H1 (cell line): ENCODE measurements around the gene RGCC. TPM values are rescaled to one million over a fixed set of nuclear protein-coding genes. Genes with fewer than 3 reads are reported as not detected.

ENCODE experiments used
- CTCF ChIA-PET: fragments of 300-600 bp; sonication (Branson Sonifier 250); formaldehyde crosslinking; loops from one replicate; lab custom pipeline; 2021; ENCODE audit not compliant: partially characterized antibody; lab: Charles Lee
- POLR2A ChIA-PET: fragments of 300-600 bp; sonication (Branson Sonifier 250); formaldehyde crosslinking; loops from one replicate; lab custom pipeline; 2021; ENCODE audit warnings: inconsistent platforms; ENCODE audit not compliant: partially characterized antibody; lab: Charles Lee
- DNase-seq, 2 experiments: peaks; one replicate each; pipeline versions ENCODE4 v3.0.0 to v3.0.0-alpha.2; 2010 to 2022; ENCODE audit warnings: low spot score in 2 of 2, low read depth in 1 of 2, mixed read lengths in 1 of 2
- FAIRE-seq: peaks from 2 replicates; lab custom pipeline; 2011; peaks lifted over from hg19 to GRCh38; lab: Jason Lieb, UNC
- H2AFZ ChIP-seq: 2 replicates; pipeline ENCODE4 v1.8.1; 2012; ENCODE audit warnings: low read length, inconsistent platforms
- H2AK5ac ChIP-seq: 2 replicates; pipeline ENCODE4 v1.6.1; 2013; ENCODE audit warnings: low read depth, low read length
- H2BK120ac ChIP-seq: replicated peaks from 2 replicates; pipeline ENCODE3; 2013; ENCODE audit warnings: low read depth, low read length, inconsistent platforms
- H2BK12ac ChIP-seq: 2 replicates; pipeline ENCODE4 v1.6.1; 2013; ENCODE audit warnings: low read depth, low read length
- H2BK15ac ChIP-seq: 2 replicates; pipeline ENCODE4 v1.6.1; 2013; ENCODE audit warnings: low read length
- H2BK20ac ChIP-seq: 2 replicates; pipeline ENCODE4 v1.6.1; 2013; ENCODE audit warnings: low read length
- H2BK5ac ChIP-seq: 2 replicates; pipeline ENCODE4 v1.6.1; 2013; ENCODE audit warnings: low read depth, low read length
- H3K14ac ChIP-seq: 2 replicates; pipeline ENCODE4 v1.6.1; 2013; ENCODE audit warnings: inconsistent platforms; ENCODE audit not compliant: insufficient read length
- H3K18ac ChIP-seq: 2 replicates; pipeline ENCODE4 v1.6.1; 2013; ENCODE audit warnings: low read length; ENCODE audit errors: extremely low read depth
- H3K23ac ChIP-seq: 2 replicates; pipeline ENCODE4 v1.6.1; 2013; ENCODE audit warnings: inconsistent platforms; ENCODE audit not compliant: insufficient read length
- H3K23me2 ChIP-seq: 2 replicates; pipeline ENCODE4 v1.6.1; 2013; ENCODE audit warnings: low read depth, low read length
- H3K27ac ChIP-seq: 2 replicates; pipeline ENCODE4 v1.6.1; 2011; ENCODE audit warnings: low read depth, low read length, inconsistent platforms
- H3K27me3 ChIP-seq, 4 experiments: replicated peaks in 1 of 4; 1 replicate in 1 of 4; 2 replicates in 3 of 4; pipeline versions ENCODE4 v1.6.1 to v1.8.1; 2011 to 2013; ENCODE audit warnings: low read length in 3 of 4, mild to moderate bottlenecking in 3 of 4, inconsistent platforms in 2 of 4, mixed read lengths in 2 of 4, moderate library complexity in 1 of 4; ENCODE audit not compliant: control insufficient read depth in 3 of 4, insufficient read depth in 3 of 4; ENCODE audit errors: extremely low read depth in 1 of 4
- H3K36me3 ChIP-seq, 4 experiments: 2 replicates each; pipeline versions ENCODE4 v1.6.1 to v1.8.1; 2011 to 2013; ENCODE audit warnings: mild to moderate bottlenecking in 4 of 4, low read length in 3 of 4, moderate library complexity in 2 of 4, control low read depth in 1 of 4, inconsistent platforms in 1 of 4; ENCODE audit not compliant: insufficient read depth in 4 of 4, control insufficient read depth in 2 of 4
- H3K4ac ChIP-seq: replicated peaks from 2 replicates; pipeline ENCODE3; 2013; ENCODE audit warnings: low read length, low read depth, mixed read lengths, inconsistent platforms; ENCODE audit not compliant: insufficient read length
- H3K4me1 ChIP-seq, 4 experiments: replicated peaks in 1 of 4; 1 replicate in 1 of 4; 2 replicates in 3 of 4; pipeline versions ENCODE4 v1.6.1 to v1.8.1; 2011 to 2013; ENCODE audit warnings: low read length in 3 of 4, inconsistent platforms in 2 of 4, mixed read lengths in 1 of 4; ENCODE audit not compliant: insufficient read depth in 4 of 4, control insufficient read depth in 3 of 4
- H3K4me2 ChIP-seq, 2 experiments: 2 replicates each; pipeline versions ENCODE4 v1.6.1 to v1.8.1; 2011 to 2013; ENCODE audit warnings: low read depth in 2 of 2, low read length in 2 of 2, control low read depth in 1 of 2, inconsistent platforms in 1 of 2, mild to moderate bottlenecking in 1 of 2; ENCODE audit not compliant: insufficient read depth in 1 of 2
- H3K4me3 ChIP-seq, 4 experiments: fragments of 200-600, 300-600 bp in 1 of 4; sonication (generic), shearing (Covaris generic), sonication (Bioruptor Twin) in 1 of 4; 2 replicates each; pipeline versions ENCODE4 v1.5.1 to v1.8.1; 2011 to 2016; ENCODE audit warnings: low read length in 4 of 4, low read depth in 3 of 4, control low read depth in 2 of 4, inconsistent platforms in 2 of 4, mild to moderate bottlenecking in 2 of 4, mixed read lengths in 1 of 4, moderate library complexity in 1 of 4; ENCODE audit not compliant: insufficient read depth in 2 of 4; ENCODE audit errors: extremely low read depth in 1 of 4
- H3K56ac ChIP-seq: replicated peaks from 2 replicates; pipeline ENCODE3; 2013; ENCODE audit warnings: low read depth, mild to moderate bottlenecking, mixed read lengths, low read length, inconsistent platforms; ENCODE audit not compliant: insufficient read length
- H3K79me1 ChIP-seq: 2 replicates; pipeline ENCODE4 v1.6.1; 2013; ENCODE audit warnings: low read depth, low read length, control low read depth
- H3K79me2 ChIP-seq, 2 experiments: 2 replicates each; pipeline versions ENCODE4 v1.6.1 to v1.8.1; 2012 to 2013; ENCODE audit warnings: low read length in 2 of 2, mild to moderate bottlenecking in 2 of 2, inconsistent platforms in 1 of 2; ENCODE audit not compliant: insufficient read depth in 2 of 2, control insufficient read depth in 1 of 2
- H3K9ac ChIP-seq, 4 experiments: replicated peaks in 1 of 4; 1 replicate in 1 of 4; 2 replicates in 3 of 4; pipeline versions ENCODE4 v1.6.1 to v1.8.1; 2011 to 2013; ENCODE audit warnings: low read depth in 3 of 4, low read length in 3 of 4, control low read depth in 2 of 4, mild to moderate bottlenecking in 2 of 4, moderate library complexity in 2 of 4, inconsistent platforms in 1 of 4; ENCODE audit errors: extremely low read depth in 1 of 4
- H3K9me3 ChIP-seq, 2 experiments: 2 replicates each; pipeline versions ENCODE4 v1.6.1 to v1.8.1; 2012 to 2013; ENCODE audit warnings: mild to moderate bottlenecking in 2 of 2, moderate library complexity in 2 of 2, control low read depth in 1 of 2, inconsistent platforms in 1 of 2, low read depth in 1 of 2, low read length in 1 of 2, mixed read lengths in 1 of 2; ENCODE audit not compliant: insufficient read depth in 2 of 2
- H4K20me1 ChIP-seq, 2 experiments: replicated peaks in 1 of 2; 2 replicates each; pipeline versions ENCODE3 to v1.8.1; 2011 to 2013; ENCODE audit warnings: inconsistent platforms in 2 of 2, low read length in 2 of 2, mild to moderate bottlenecking in 1 of 2; ENCODE audit not compliant: insufficient read depth in 2 of 2, control insufficient read depth in 1 of 2
- H4K5ac ChIP-seq: 2 replicates; pipeline ENCODE4 v1.6.1; 2013; ENCODE audit warnings: low read length, low read depth, mixed read lengths, inconsistent platforms; ENCODE audit not compliant: insufficient read length
- H4K8ac ChIP-seq: 2 replicates; pipeline ENCODE4 v1.8.0; 2013; ENCODE audit warnings: mild to moderate bottlenecking, moderate library complexity, low read length, inconsistent platforms; ENCODE audit not compliant: insufficient read depth; ENCODE audit errors: extremely low read depth
- H4K91ac ChIP-seq: replicated peaks from 2 replicates; pipeline ENCODE3; 2013; ENCODE audit warnings: low read length, mixed read lengths, inconsistent platforms; ENCODE audit not compliant: insufficient read length
- CEBPB ChIP-seq: IDR thresholded peaks from 2 replicates; pipeline ENCODE4 v1.6.1; 2012; ENCODE audit warnings: low read depth, low read length
- CHD1 ChIP-seq: IDR thresholded peaks from 2 replicates; pipeline ENCODE4 v1.6.1; 2012; ENCODE audit warnings: low read depth, low read length, improper control_type of control experiment
- CHD2 ChIP-seq: IDR thresholded peaks from 2 replicates; pipeline ENCODE4 v1.6.1; 2012; ENCODE audit warnings: low read length, improper control_type of control experiment
- EGR1 ChIP-seq: IDR thresholded peaks from 2 replicates; pipeline ENCODE4 v1.6.1; 2011; ENCODE audit warnings: low read depth, low read length, borderline replicate concordance
- KDM4A ChIP-seq: IDR thresholded peaks from one replicate; pipeline ENCODE4 v1.7.1; 2012; ENCODE audit warnings: low read depth, mild to moderate bottlenecking, moderate library complexity, low read length, inconsistent platforms; ENCODE audit not compliant: severe bottlenecking
- KDM5A ChIP-seq: fragments of 200-600 bp; IDR thresholded peaks from 2 replicates; pipeline ENCODE4 v1.7.1; 2012; ENCODE audit warnings: mild to moderate bottlenecking, low read length, inconsistent platforms, mixed read lengths
- PHF8 ChIP-seq: fragments of 200-600 bp; sonication (generic); conservative IDR thresholded peaks from 2 replicates; pipeline ENCODE4 v1.7.1; 2012; ENCODE audit warnings: low read depth, mild to moderate bottlenecking, inconsistent platforms, low read length, moderate library complexity
- POLR2AphosphoS5 ChIP-seq: IDR thresholded peaks from 2 replicates; pipeline ENCODE4 v1.6.1; 2011; ENCODE audit warnings: low read depth, low read length
- RAD21 ChIP-seq, 2 experiments: IDR thresholded peaks in 1 of 2; conservative IDR thresholded peaks in 1 of 2; 2 replicates each; pipeline ENCODE4 v1.6.1; 2011; ENCODE audit warnings: low read depth in 2 of 2, low read length in 2 of 2, improper control_type of control experiment in 1 of 2, inconsistent platforms in 1 of 2, mild to moderate bottlenecking in 1 of 2, moderate library complexity in 1 of 2
- RNF2 ChIP-seq: fragments of 200-900, 300-1000 bp; sonication (generic); IDR thresholded peaks from 2 replicates; pipeline ENCODE4 v1.7.1; 2016; ENCODE audit warnings: borderline replicate concordance, low read depth, mild to moderate bottlenecking, antibody characterized with exemption, low read length; ENCODE audit not compliant: poor library complexity, severe bottlenecking; ENCODE audit errors: missing control alignments
- SIX5 ChIP-seq: IDR thresholded peaks from 2 replicates; pipeline ENCODE4 v1.6.1; 2011; ENCODE audit warnings: mild to moderate bottlenecking, low read depth, low read length
- SRF ChIP-seq: IDR thresholded peaks from 2 replicates; pipeline ENCODE4 v1.6.1; 2011; ENCODE audit warnings: mild to moderate bottlenecking, low read depth, low read length, moderate library complexity
- TCF12 ChIP-seq: IDR thresholded peaks from 2 replicates; pipeline ENCODE4 v1.6.1; 2011; ENCODE audit warnings: low read depth, mild to moderate bottlenecking, low read length
- WGBS, 2 experiments: shearing (Covaris generic) in 1 of 2; methylation state at CpG; one replicate each; pipeline versions ENCODE4 v1.1.6 to v1.1.7; 2013 to 2015; ENCODE audit warnings: low lambda C conversion rate in 2 of 2, mixed read lengths in 2 of 2, inconsistent platforms in 1 of 2, low coverage in 1 of 2, missing lambda C conversion rate in 1 of 2; ENCODE audit not compliant: insufficient replicate concordance in 2 of 2, insufficient coverage in 1 of 2, insufficient read length in 1 of 2; ENCODE audit errors: extremely low coverage in 1 of 2, missing lambda C conversion rate in 1 of 2; 5-methylcytosine and 5-hydroxymethylcytosine counted together
- polyA plus RNA-seq, 7 experiments: library from polyadenylated mRNA; depleted of rRNA in 3 of 7; stranded (reverse) in 5 of 7; unstranded in 2 of 7; fragments of >200 nt in 5 of 7; fragments of 200-250 nt in 2 of 7; gene quantifications; 1 replicate in 5 of 7; 2 replicates in 1 of 7; 4 replicates in 1 of 7; pipeline versions ENCODE4 v1.2.1 to v1.2.3, GENCODE V29; 2011 to 2013; ENCODE audit warnings: missing spikeins in 2 of 7, mixed read lengths in 2 of 7
- total RNA-seq: library from RNA; stranded (reverse); fragmentation: NEBNext Ultra II Directional; extraction: Animal tissue kit (Norgen Biotek cat#: 25700); gene quantifications from 2 replicates; pipeline ENCODE4 v1.2.1, GENCODE V29; 2021
- TF ChIP-seq, protein P1 (sequence below): IDR thresholded peaks from 2 replicates; pipeline ENCODE4 v1.6.1; 2012; ENCODE audit warnings: inconsistent platforms

RGCC gene
- total and polyA plus RNA-seq, 2 of the 8 experiments (the other 6 are each of a cell fraction or from before 2014, with no cell fraction given), result 0.41 TPM; not detected in 1

DNA sequence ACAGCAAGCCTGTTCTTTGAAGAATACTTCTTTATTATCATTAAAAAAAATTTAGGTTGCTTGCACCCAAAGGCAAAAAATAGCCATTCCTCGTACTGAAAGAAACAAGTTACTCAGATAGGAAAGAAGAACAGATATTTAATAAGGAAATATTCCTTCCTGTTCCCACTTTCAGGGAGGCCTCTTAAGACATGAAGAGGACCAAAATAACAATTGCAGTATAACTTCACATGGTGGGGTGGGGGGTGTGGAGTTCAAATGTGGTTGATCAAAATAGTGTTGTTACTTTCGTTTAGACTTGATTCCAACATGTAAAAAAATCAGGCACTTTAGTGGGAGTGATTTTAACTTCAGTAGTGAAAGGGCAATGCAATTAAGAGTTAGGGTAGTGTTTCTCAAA is 3.6 kb downstream of the RGCC start:
- Histone ChIP-seq H2BK5ac (no peak overlapping the region), H3K23me2 (peaks cover 11% of the 10 kb centered on the region; the same call in 1 of the 2 replicates), H3K14ac (no peak overlapping the region), H3K4ac (no peak overlapping the region), H4K20me1 (peaks cover 3 to 4% of the 10 kb centered on the region in 2 experiments), H3K36me3 (no peaks in the 10 kb centered on the region), H3K4me1 (peaks cover 0 to 4% (median 2%) of the 10 kb centered on the region in 4 experiments; a peak in 3 of 7 replicates), H4K5ac (no peak overlapping the region), H3K4me3 (no peak overlapping the region), H3K79me2 (peaks cover 0 to 1% of the 10 kb centered on the region in 2 experiments; a peak in 2 of 4 replicates), H2AFZ (no peak overlapping the region), H3K56ac (no peak overlapping the region), H3K9me3 (no peaks in the 10 kb centered on the region), H2BK12ac (no peak overlapping the region), H3K4me2 (no peak overlapping the region), H2AK5ac (no peak overlapping the region), H3K9ac (no peak overlapping the region), H3K27me3 (peaks cover 27 to 44% (median 37%) of the 10 kb centered on the region in 4 experiments), H2BK15ac (no peak overlapping the region), H3K79me1 (no peaks in the 10 kb centered on the region), H3K18ac (no peak overlapping the region), H2BK120ac (no peak overlapping the region), H4K8ac (no peak overlapping the region), H3K27ac (no peak overlapping the region), H2BK20ac (no peak overlapping the region), H4K91ac (no peak overlapping the region), H3K23ac (no peak overlapping the region)
- POLR2A ChIA-PET, result no interaction called here
- WGBS, 2 experiments, result 38% methylated on average over 2 of the region's 2 CpGs; no CpG with 5 or more reads in 1 of the 2 experiments
- DNase-seq, result no peak
- CTCF ChIA-PET, result interaction anchor here (0.9 to 4.2 kb wide), 3 partner anchors 9 to 190 kb away, joined by 3 to 35 read pairs (median 31); no protein-coding TSS in a partner anchor
- FAIRE-seq, result no peak
- TF ChIP-seq RAD21 (IDR thresholded peaks at IDR 0.05 in 1 of 2, conservative IDR thresholded peaks at IDR 0.05 in 1 of 2; ENCODE audit: low read depth in 2 of 2, low read length in 2 of 2) (no peak), KDM4A (no peak), CEBPB (no peak), EGR1 (no peak), CHD1 (no peak), CHD2 (no peak), TCF12 (no peak), PHF8 (no peak), SRF (no peak), KDM5A (no peak), RNF2 (no peak), POLR2AphosphoS5 (no peak), SIX5 (no peak)
- TF ChIP-seq, protein P1, sequence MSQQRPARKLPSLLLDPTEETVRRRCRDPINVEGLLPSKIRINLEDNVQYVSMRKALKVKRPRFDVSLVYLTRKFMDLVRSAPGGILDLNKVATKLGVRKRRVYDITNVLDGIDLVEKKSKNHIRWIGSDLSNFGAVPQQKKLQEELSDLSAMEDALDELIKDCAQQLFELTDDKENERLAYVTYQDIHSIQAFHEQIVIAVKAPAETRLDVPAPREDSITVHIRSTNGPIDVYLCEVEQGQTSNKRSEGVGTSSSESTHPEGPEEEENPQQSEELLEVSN, result no peak
